COLO829 (cell line): Measurements from ENCODE around the gene RNGTT.
"Not testable (repeated sequence)": the region's sequence is repeated elsewhere in the genome, so short reads cannot be mapped to it uniquely, and the experiment has no call there.

ENCODE experiments used
- DNase-seq: peaks from one replicate; pipeline ENCODE4 v3.0.0; 2012; ENCODE audit warnings: low spot score

RNGTT gene

GRCh38 chr6:88910922-88911778, 52.3 kb downstream of the RNGTT start:
- no peak for DNase-seq

- no peak for DNase-seq
These were observed 54.5 kb downstream of the RNGTT start for GRCh38 chr6:88908598-88909548.

GRCh38 chr6:88907148-88907547, 56.3 kb downstream of the RNGTT start:
- DNase-seq, result not testable (repeated sequence)

- no peak for DNase-seq
These were observed 63.7 kb downstream of the RNGTT start for GRCh38 chr6:88899569-88900316.

- DNase-seq, result no peak
These were observed 67.5 kb downstream of the RNGTT start for GRCh38 chr6:88895911-88896310.

GRCh38 chr6:88890860-88891845, 72.3 kb downstream of the RNGTT start:
- no peak for DNase-seq

- no peak for DNase-seq
These were observed 73.0 kb downstream of the RNGTT start for GRCh38 chr6:88890394-88890793.

GRCh38 chr6:88884361-88884760, 79.1 kb downstream of the RNGTT start:
- no peak for DNase-seq

- no peak for DNase-seq
These were observed 80.9 kb downstream of the RNGTT start for GRCh38 chr6:88882536-88882935.

GRCh38 chr6:88881451-88881850, 82.0 kb downstream of the RNGTT start:
- no peak for DNase-seq

- no peak for DNase-seq
These were observed 83.4 kb downstream of the RNGTT start for GRCh38 chr6:88880021-88880420.

- no peak for DNase-seq
These were observed 85.5 kb downstream of the RNGTT start for GRCh38 chr6:88877893-88878292.

- DNase-seq, result no peak
These were observed 90.5 kb downstream of the RNGTT start for GRCh38 chr6:88872962-88873361.

- DNase-seq, result no peak
These were observed 91.9 kb downstream of the RNGTT start for GRCh38 chr6:88871498-88871897.

- peak; percentile 27 for DNase-seq
These were observed 92.6 kb downstream of the RNGTT start for GRCh38 chr6:88870717-88871330.

GRCh38 chr6:88869263-88870020, 94.0 kb downstream of the RNGTT start:
- DNase-seq, result peak; percentile 12

GRCh38 chr6:88867841-88868731, 95.3 kb downstream of the RNGTT start:
- no peak for DNase-seq

- no peak for DNase-seq
These were observed 96.6 kb downstream of the RNGTT start for GRCh38 chr6:88866856-88867255.

- no peak for DNase-seq
These were observed 98.1 kb downstream of the RNGTT start for GRCh38 chr6:88865275-88865674.
